GM21515 (cell line): ENCODE results near the gene TACR3.
"Not testable (repeated sequence)": the region's sequence is repeated elsewhere in the genome, so short reads cannot be mapped to it uniquely, and the experiment has no call there.

ENCODE experiments used
- ATAC-seq: cut with Tn5 transposase; IDR thresholded peaks from one replicate; pipeline ENCODE4 v1.9.1; 2021; ENCODE audit not compliant: unreplicated experiment

The TACR3 gene

GRCh38 chr4:103719830-103720207 lies at the start of gene TACR3:
Gene TACR3, minus strand, starts transcription at chr4:103719985. Its CDS starts 310 bp downstream, at chr4:103719675.
- ATAC-seq: no peak

GRCh38 chr4:103757631-103758030 lies 37.8 kb upstream of the TACR3 start:
- ATAC-seq: no peak

DNA sequence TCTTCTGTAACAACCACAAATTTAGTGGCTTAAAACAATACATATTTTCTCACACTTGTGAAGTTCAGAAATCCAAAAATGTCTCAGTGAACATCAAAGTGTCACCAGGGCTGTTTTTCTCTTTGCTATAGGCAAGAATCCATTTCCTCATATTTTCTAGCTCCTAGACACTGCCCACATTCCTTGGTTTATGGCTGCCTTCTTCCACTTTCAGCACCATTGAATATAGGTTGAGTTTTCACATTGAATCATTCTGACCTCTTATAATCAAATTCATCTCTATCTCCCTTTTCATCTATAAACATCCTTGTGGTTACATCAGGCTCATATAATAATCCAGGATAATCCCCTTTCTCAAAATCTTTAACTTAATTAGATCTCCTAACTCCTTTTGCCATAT lies 37.0 kb upstream of the TACR3 start:
- no peak for ATAC-seq

DNA sequence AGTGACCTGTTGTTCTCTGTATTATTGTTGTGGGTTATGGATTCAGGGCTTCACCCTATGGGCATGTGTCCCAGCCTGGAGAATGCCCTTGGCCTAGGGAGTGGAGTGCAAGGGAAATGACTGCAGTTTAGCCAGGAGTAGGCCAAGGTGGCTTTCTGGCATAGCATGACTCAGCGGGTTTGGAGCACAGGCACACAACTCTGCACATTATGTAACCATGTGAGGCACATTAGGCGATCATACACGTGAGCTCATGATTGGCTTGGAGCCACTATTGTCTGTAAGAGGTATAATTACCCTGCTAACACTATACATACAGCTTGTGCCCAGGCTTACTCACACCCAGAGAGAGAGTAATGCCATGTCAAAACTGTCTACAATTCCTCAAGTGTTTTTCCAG lies 35.1 kb upstream of the TACR3 start:
- ATAC-seq: no peak

GRCh38 chr4:103753868-103754653 lies 34.3 kb upstream of the TACR3 start:
- no peak for ATAC-seq

DNA sequence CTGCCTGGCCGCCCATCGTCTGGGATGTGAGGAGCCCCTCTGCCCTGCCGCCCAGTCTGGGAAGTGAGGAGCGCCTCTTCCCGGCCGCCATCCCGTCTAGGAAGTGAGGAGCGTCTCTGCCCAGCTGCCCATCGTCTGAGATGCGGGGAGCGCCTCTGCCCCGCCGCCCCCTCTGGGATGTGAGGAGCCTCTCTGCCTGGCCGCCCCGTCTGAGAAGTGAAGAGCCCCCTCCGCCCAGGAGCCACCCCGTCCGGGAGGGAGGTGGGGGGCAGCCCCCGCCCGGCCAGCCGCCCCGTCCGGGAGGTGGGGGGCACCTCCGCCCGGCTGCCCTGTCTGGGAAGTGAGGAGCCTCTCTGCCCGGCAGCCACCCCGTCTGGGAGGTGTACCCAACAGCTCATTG lies 3.4 kb upstream of the TACR3 start:
- not testable (repeated sequence) for ATAC-seq

- ATAC-seq: no peak
Observed at GRCh38 chr4:103721251-103721650, 1.5 kb upstream of the TACR3 start.

- no peak for ATAC-seq
Observed at GRCh38 chr4:103720661-103721060, 876 bp upstream of the TACR3 start.

DNA sequence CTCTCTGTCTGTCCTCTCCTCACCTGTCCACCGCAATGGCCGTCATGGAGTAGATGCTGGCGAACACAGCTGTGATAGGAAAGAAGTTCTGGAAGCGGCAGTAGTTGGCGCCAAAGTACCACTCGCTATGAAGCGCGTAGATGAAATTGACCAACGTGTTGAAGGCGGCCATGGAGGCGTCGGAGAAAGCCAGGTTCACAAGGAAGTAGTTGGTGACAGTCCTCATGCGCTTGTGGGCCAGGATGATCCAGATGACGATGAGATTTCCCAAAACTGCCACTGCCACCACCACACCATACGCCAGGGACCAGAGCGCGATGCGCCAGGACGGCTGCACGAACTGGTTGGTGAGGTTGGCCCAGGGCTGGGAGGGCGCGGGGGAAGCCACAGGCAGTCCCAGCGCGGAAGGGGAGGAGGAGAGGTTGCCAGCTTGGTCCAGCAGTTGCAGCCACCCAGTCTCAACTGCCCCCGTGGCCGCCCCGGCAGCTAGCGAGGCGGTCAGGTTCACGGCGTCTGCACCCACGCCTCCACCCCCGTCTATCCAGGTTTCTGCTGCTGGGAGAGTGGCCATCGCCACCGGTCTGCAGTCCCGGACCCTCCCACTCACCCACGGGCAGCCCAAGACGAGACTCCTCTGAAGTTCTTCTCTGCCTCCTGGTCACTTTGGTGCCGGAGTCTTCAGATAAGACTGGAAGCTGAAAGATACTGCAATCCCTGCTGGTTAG lies 518 bp downstream of the TACR3 start:
- no peak for ATAC-seq

DNA sequence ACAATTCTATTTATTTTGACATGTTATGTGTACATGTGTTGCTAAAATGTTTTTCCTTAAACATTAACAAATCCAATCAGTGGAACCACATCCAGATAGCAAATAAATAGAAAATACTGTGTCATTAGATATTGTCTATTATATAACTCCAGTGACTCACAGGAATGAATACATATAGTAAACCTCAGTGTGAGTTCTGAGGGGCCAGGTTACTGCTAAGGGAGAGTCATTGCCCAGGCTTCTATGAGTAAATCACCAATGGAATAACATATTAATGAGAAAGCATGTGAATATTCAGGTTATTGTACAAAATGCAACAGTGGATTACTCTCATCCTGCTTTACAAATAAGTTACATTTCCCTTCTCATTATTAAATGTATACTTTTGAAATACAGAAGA lies 27.2 kb downstream of the TACR3 start:
- ATAC-seq: no peak

- ATAC-seq: no peak
Observed at GRCh38 chr4:103673983-103674382, 45.8 kb downstream of the TACR3 start.

DNA sequence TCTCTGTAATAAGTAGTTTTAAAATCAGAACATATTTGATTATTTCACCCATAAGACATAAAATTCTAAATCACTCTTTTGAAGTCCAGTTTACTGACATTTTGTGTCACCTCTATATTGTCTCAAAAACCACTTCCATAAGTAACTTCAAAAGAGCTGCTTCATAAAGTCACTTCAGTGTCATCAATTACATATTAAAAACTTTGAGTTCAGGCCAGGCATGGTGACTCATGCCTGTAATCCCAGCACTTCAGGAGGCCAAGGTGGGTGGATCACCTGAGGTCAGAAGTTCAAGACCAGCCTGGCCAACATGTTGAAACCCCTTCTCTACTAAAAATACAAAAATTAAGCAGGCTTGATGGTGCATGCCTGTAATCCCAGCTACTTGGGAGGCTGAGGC lies 53.0 kb downstream of the TACR3 start:
- ATAC-seq: not testable (repeated sequence)

DNA sequence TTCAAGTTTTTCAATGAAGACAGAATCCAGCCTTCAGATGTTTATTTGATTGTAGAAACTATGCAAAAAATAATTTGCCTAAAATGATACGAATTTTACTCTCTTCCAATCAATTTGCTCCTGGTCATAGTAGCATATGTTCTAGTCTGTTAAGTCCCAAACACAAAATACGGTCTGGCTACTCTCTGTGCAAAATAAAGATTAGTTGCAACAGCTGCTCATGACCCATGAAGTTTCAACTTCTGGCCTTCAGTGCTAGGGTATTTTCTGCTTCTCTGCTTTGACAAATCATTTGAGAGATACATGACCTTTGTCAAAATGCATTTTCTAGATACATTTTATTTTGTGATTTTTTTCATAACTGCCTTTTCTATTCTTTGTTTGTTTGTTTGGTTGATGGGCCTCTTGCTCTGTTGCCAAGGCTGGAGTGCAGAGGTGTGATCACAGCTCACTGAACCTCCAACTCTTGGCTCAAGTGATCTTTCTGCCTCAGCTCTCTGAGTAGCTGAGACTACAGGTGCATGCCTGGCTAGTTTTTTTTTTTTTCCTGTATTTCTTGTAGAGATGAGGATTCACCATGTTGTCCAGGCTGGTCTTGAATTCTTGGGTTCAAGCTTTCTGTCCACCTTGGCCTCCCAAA lies 55.2 kb downstream of the TACR3 start:
- no peak for ATAC-seq

DNA sequence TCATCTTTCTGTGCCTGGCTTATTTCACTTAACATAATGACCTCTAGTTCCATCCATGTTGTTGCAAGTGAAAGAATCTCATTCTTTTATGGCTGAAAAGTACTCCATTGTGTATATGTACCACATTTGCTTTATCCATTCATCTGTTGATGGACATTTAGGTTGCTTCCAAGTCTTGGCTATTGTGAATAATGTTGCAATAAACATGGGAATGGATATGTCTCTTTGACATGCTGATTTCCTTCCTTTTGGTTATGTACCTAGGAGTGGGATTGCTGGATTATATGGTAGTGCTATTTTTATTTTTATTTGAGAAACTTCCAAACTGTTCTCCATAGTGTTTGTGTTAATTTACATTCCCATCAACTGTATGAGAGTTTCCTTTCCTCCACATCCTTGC lies 71.2 kb downstream of the TACR3 start:
- ATAC-seq: no peak

DNA sequence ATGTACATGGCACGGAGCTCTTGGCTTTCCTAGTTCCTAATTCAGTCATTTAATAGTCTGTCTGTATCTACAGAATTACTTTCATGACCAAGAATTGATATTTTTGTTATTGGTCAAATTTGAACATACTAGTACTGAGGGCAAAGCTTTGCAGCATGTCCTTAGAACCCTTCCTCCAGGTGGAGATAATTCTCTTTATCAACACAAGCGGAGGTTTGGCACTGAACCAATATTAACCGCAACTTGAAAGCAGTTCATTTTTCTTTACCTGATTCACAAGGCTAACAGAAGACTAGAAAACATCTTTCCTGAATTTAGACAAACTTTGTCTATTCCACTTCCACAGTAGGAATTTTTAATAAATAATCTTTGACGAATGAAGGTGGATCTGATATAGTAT lies 73.8 kb downstream of the TACR3 start:
- no peak for ATAC-seq

DNA sequence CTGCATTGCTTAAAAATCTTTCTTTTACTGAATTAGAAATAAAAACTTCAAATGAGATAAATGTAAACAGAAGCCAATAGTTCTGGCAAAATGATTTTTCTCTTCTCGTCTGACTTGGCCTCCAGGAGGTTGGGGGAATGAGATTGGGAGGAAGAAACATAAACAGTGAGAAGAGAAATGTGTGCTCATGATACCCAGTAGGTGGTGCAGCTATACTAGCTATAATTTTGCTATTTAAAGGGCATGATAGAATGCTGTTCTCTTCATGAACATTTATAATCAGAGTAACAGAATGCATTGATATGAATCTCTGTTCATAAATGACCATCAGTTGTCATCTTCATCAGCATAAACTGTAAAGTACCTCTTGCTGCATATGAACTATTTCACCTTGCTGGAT lies 85.5 kb downstream of the TACR3 start:
- no peak for ATAC-seq

DNA sequence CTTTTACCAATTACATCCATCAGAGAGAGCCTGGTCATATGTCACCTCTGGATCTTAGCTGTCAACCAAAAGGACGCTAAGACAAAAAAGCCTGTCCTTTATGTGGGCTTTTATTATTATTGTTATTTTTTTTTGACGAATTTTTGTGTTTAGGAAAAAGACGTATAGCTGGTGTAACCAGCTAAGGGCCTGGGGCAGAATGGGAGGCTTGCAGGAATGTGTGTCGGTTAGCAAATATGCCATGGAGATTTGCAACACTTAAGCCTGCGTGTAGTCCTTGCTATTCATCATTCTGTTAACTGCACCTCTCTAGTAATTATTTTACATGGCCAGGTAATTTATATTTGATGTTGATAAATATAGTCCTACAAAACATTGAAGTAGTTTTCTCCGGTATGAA lies 93.5 kb downstream of the TACR3 start:
- no peak for ATAC-seq

- no peak for ATAC-seq
Observed at GRCh38 chr4:103591841-103592240, 127.9 kb downstream of the TACR3 start.

- ATAC-seq: no peak
Observed at GRCh38 chr4:103567591-103567990, 152.2 kb downstream of the TACR3 start.

DNA sequence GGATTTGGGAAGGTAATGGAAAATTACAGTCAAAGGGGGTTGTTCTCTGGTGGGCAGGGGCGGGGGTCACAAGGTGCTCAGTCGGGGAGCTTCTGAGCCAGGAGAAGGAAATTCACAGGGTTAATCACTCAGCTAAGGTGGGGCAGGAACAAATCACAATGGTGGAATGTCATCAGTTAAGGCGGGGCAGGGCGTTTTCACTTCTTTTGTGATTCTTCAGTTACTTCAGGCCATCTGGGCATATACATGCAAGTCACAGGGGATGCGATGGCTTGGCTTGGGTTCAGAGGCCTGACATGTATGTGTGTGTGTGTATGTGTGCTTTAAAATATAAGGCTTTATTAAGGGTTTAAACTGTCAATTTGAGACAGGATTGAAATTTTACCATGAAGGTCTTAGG lies 160.6 kb downstream of the TACR3 start:
- not testable (repeated sequence) for ATAC-seq
